ENCODE data around the gene PPP1R15B.

Gene PPP1R15B

DNA sequence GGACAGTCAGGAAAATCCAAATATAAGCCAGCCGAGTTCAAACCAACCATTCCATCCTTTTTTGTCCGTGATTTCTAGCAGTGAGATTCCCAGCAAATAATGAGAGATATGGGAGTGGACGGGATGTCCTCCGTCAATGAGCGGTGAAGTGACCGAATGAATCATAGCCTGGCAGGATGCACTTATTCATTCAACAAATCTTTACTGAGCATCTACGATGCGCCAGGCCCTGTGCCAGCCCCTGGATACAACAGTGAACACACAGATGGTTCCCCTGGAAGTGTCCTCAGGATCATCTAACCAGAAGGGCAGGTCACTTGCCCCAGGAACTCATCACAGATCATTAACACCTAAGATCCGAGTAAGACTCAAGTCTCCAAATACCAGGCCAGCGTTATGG is 43.7 kb downstream of the PPP1R15B start:
- no peak overlapping the region for H3K4me3 ChIP-seq (replicated peaks in 1 of 2; ENCODE audit: low read depth in 2 of 2, low read length in 2 of 2)
- DNase-seq (ENCODE audit: low read depth in 2 of 2) = peak in 1 of 2 donors; percentile 9
- TF ChIP-seq, protein P1, sequence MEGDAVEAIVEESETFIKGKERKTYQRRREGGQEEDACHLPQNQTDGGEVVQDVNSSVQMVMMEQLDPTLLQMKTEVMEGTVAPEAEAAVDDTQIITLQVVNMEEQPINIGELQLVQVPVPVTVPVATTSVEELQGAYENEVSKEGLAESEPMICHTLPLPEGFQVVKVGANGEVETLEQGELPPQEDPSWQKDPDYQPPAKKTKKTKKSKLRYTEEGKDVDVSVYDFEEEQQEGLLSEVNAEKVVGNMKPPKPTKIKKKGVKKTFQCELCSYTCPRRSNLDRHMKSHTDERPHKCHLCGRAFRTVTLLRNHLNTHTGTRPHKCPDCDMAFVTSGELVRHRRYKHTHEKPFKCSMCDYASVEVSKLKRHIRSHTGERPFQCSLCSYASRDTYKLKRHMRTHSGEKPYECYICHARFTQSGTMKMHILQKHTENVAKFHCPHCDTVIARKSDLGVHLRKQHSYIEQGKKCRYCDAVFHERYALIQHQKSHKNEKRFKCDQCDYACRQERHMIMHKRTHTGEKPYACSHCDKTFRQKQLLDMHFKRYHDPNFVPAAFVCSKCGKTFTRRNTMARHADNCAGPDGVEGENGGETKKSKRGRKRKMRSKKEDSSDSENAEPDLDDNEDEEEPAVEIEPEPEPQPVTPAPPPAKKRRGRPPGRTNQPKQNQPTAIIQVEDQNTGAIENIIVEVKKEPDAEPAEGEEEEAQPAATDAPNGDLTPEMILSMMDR (IDR thresholded peaks at IDR 0.05; ENCODE audit: low read depth, low read length) = no peak

DNA sequence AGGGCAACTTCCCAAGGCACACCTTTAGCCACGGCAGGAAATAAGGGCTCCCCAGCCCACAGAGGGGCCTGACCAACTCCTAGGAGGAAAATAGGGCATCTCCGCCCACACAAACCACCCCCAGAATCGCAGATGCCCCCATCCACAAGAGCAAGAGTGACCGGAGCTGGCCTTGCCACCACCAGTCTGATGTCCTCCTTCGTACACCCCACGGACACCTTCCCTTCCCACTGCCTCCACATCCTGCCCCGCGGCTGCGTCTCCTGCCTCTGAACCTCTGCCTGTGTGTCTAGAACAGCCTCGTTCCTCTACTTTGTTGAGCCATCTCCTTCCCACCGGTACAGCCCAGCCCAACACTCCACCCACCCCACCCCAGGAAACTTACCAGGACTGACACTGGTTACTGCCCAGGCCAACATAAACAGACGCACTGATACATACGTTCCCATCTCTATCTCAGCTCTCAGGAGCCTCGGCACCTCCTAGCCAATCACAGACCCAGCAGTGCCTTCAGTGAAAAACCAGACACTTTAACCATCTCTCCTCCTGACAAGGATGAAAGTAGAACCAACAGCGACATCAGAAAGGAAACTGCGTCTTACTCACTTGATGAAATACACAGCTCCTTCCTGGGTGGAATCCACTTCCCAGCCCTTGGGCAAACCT is 44.3 kb downstream of the PPP1R15B start:
- TF ChIP-seq, protein P1 (IDR thresholded peaks at IDR 0.05; ENCODE audit: low read depth, low read length) = no peak
- no peak overlapping the region for H3K4me3 ChIP-seq (replicated peaks in 1 of 2; ENCODE audit: low read depth in 2 of 2, low read length in 2 of 2)
- DNase-seq (ENCODE audit: low read depth in 2 of 2) = no peak

DNA sequence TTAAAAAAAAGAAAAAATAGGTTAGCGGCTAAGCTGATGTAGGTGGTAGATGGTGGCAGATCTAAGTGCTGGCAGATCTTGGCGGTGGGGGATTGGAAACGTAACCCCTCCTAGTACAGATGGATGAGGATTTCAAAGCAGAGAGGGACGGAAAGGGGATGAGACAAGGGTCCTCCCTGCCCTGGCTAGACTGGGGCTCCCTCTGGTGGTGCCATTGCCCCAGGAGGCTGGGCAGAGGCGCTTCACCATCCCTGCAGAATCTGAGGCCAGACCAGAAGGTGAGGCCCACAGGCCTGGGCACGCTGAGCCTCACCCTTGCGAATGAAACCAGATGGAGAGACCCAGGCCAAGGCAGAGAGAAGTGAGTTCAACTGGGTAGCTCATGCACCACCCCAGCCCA is 44.9 kb downstream of the PPP1R15B start:
- H3K4me3 ChIP-seq (replicated peaks in 1 of 2; ENCODE audit: low read depth in 2 of 2, low read length in 2 of 2) = no peak overlapping the region
- TF ChIP-seq, protein P1 (IDR thresholded peaks at IDR 0.05; ENCODE audit: low read depth, low read length) = peak; percentile 38
- no peak for DNase-seq (ENCODE audit: low read depth in 2 of 2)

DNA sequence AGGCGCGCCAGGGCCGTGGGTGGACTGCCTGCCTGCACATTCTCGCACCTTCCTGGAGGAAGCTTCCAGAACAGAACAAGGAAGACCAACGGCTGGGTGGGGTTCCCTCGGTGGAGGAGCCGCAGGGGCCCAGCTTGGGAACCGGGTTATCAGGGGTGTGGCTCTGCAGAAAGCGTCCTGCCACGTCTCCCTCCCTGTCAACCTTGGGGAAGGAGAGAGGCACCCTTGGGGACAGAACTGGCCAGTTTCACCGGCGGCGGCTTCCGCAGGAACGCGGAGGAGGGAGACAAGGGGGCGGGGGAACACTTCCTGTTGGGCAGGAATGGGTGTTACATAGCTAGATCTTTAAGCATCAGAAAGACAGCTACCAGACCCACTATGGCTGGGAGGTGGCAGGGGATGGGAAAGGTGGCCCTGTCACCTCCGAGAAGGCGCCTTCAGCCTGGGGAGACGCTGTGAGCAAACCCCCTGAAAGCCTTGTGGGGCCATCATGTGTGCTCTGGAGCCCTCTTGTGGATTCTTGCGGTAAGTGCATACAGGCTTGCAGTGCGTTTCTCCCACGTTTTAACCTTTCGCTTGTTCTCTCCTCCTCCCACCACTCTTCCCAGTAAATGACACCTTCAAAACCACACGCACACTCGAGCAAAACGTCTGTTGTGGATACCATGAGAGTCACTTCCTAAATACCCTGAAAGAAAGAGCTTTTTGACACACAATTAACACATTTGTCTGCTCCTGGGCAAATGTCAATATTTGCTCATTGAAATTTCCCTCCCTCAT is 48.1 kb downstream of the PPP1R15B start:
- peak overlapping the region; percentile 32 to 48 for H3K4me3 ChIP-seq (replicated peaks in 1 of 2; ENCODE audit: low read depth in 2 of 2, low read length in 2 of 2)
- peak; percentile 80 to 83 for DNase-seq (ENCODE audit: low read depth in 2 of 2)
- TF ChIP-seq, protein P1 (IDR thresholded peaks at IDR 0.05; ENCODE audit: low read depth, low read length) = peak; percentile 93

DNA sequence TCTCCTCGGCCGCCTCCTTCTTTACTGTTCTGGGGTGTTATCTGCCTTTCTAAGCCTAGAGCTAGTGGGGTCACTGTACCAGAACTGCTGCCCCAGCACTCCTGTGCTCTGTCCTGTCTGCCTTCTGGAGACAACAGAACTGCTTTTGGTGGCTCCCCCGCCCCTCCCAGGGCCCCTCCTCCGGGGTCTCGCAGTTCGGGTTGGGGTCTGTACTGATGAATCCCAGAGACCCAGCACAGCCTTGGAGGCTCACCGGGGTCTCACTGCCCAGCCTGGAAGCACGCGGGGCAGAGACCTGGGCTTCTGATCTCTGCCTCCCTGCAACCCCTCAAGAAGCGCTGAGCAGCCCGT is 48.7 kb downstream of the PPP1R15B start:
- no peak for DNase-seq (ENCODE audit: low read depth in 2 of 2)
- peak overlapping the region; percentile 32 to 48 for H3K4me3 ChIP-seq (replicated peaks in 1 of 2; ENCODE audit: low read depth in 2 of 2, low read length in 2 of 2)
- TF ChIP-seq, protein P1 (IDR thresholded peaks at IDR 0.05; ENCODE audit: low read depth, low read length) = no peak

DNA sequence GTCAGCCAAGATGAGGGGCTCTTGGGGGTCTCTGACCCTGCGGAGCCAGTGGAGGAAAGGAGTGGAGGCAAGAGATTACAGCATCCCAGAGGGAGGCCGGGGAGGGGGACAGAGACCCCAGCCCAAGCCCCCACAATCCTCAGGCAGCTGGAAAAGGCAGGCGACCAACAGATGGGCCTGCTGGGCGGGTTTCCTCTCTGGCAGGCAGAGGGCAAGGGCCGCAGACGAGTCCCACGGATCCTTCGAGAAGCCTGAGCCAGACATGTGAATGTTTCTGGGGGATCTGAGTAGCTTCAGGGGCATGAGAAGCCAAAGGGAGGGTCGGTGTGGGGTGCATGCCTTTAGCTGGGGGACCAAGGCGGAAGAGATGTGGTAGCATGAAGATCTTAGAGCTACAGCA is 49.8 kb downstream of the PPP1R15B start:
- no peak for DNase-seq (ENCODE audit: low read depth in 2 of 2)
- TF ChIP-seq, protein P1 (IDR thresholded peaks at IDR 0.05; ENCODE audit: low read depth, low read length) = no peak
- no peak overlapping the region for H3K4me3 ChIP-seq (replicated peaks in 1 of 2; ENCODE audit: low read depth in 2 of 2, low read length in 2 of 2)
